Measurements from ENCODE around the gene CEACAM7.

DNA sequence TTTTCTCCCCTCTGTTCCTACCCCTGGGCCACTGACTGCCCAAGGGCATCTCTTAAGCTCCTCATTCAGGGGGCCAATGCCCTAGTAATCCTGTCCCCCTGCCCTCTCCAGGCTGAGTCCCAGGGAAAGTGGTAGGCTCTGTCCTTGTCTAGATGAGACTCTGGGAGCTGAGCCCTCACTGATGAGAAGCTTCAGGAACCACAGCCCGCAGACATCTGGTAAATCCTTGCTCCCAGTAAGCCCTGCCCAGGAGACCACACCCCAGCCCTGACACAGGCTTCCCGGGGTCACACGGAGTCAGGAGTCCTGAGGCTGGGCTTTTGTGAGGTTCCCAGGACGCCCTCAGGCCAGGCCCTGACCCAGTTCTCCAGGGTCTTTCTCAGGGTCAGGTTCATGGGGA lies 63.1 kb downstream of the CEACAM7 start:
- TF ChIP-seq, protein P1, sequence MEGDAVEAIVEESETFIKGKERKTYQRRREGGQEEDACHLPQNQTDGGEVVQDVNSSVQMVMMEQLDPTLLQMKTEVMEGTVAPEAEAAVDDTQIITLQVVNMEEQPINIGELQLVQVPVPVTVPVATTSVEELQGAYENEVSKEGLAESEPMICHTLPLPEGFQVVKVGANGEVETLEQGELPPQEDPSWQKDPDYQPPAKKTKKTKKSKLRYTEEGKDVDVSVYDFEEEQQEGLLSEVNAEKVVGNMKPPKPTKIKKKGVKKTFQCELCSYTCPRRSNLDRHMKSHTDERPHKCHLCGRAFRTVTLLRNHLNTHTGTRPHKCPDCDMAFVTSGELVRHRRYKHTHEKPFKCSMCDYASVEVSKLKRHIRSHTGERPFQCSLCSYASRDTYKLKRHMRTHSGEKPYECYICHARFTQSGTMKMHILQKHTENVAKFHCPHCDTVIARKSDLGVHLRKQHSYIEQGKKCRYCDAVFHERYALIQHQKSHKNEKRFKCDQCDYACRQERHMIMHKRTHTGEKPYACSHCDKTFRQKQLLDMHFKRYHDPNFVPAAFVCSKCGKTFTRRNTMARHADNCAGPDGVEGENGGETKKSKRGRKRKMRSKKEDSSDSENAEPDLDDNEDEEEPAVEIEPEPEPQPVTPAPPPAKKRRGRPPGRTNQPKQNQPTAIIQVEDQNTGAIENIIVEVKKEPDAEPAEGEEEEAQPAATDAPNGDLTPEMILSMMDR (IDR thresholded peaks at IDR 0.05) = no peak
- TF ChIP-seq POLR2A (IDR thresholded peaks at IDR 0.05) = no peak
- no peak for TF ChIP-seq EP300 (IDR thresholded peaks at IDR 0.05)

All from sigmoid colon (tissue), 4 donors.